Activated naive CD8-positive, alpha-beta T cell treated with anti-CD3 and anti-CD28 coated beads, Interleukin-2, amount 10 ng/mL, durations not matched to agents 7 days and 5 days (primary cell): ENCODE results near the gene PCDHGC5. TPM values are rescaled to one million over a fixed set of nuclear protein-coding genes. Genes with fewer than 3 reads are reported as not detected.

Source experiments
- ATAC-seq: fragments of 150-1000 bp; cut with Tn5 transposase; one replicate; pipeline ENCODE4 v1.10.0; 2021; ENCODE audit warnings: low read depth, moderate library complexity
- POLR2A ChIA-PET: fragments of 350-600 bp; sonication (Branson Sonifier 250); formaldehyde crosslinking; loops from one replicate; lab custom pipeline; 2021; ENCODE audit warnings: antibody characterized with exemption; lab: Charles Lee
- DNase-seq: peaks from one replicate; pipeline ENCODE4 v3.0.0; 2021
- H3K27ac Mint-ChIP-seq: one replicate; pipeline ENCODE4 v1.8.0; 2022; ENCODE audit warnings: mild to moderate bottlenecking, mixed read lengths
- H3K27me3 Mint-ChIP-seq: one replicate; pipeline ENCODE4 v1.8.0; 2022; ENCODE audit warnings: mild to moderate bottlenecking, moderate library complexity, mixed read lengths
- H3K36me3 Mint-ChIP-seq: one replicate; pipeline ENCODE4 v1.8.0; 2021; ENCODE audit warnings: mild to moderate bottlenecking, mixed read lengths
- H3K4me1 Mint-ChIP-seq: one replicate; pipeline ENCODE4 v1.8.0; 2021; ENCODE audit warnings: mixed read lengths
- H3K4me3 Mint-ChIP-seq: one replicate; pipeline ENCODE4 v1.8.0; 2022; ENCODE audit warnings: mild to moderate bottlenecking, moderate library complexity, mixed read lengths
- H3K9me3 Mint-ChIP-seq: one replicate; pipeline ENCODE4 v1.8.0; 2021; ENCODE audit warnings: mixed read lengths
- total RNA-seq, 2 experiments: library from RNA; stranded (reverse); gene quantifications; one replicate each; pipeline ENCODE4 v1.2.3, GENCODE V29; 2021

The PCDHGC5 gene
- total RNA-seq, 2 experiments from 2014 or later: not detected

GRCh38 chr5:141484310-141484640 lies 4.6 kb upstream of the PCDHGC5 start:
- H3K4me3 Mint-ChIP-seq: no peak overlapping the region
- H3K9me3 Mint-ChIP-seq: no peaks in the 10 kb centered on the region
- ATAC-seq (no peak), DNase-seq (no peak)
- H3K27me3 Mint-ChIP-seq: peaks cover 78% of the 10 kb centered on the region
- POLR2A ChIA-PET: no interaction called here
- H3K4me1 Mint-ChIP-seq: no peaks in the 10 kb centered on the region
- no peaks in the 10 kb centered on the region for H3K36me3 Mint-ChIP-seq
- no peak overlapping the region for H3K27ac Mint-ChIP-seq

GRCh38 chr5:141484641-141485311 lies 4.1 kb upstream of the PCDHGC5 start, which contains the start of gene PCDHGC4:
PCDHGC4 (plus strand) TSS chr5:141485030; CDS start chr5:141485174, 144 bp downstream.
- POLR2A ChIA-PET: no interaction called here
- Mint-ChIP-seq H3K27me3 (peaks cover 74% of the 10 kb centered on the region), H3K4me1 (no peaks in the 10 kb centered on the region), H3K9me3 (no peaks in the 10 kb centered on the region), H3K27ac (no peak within 1 kb of the TSS), H3K36me3 (no peaks in the 10 kb centered on the region), H3K4me3 (no peak within 1 kb of the TSS)
- ATAC-seq: no peak
- DNase-seq: no peak

- no peaks in the 10 kb centered on the region for H3K9me3 Mint-ChIP-seq
- no peak overlapping the region for H3K27ac Mint-ChIP-seq
- peaks cover 74% of the 10 kb centered on the region for H3K27me3 Mint-ChIP-seq
- DNase-seq: no peak
- no peak for ATAC-seq
- POLR2A ChIA-PET: no interaction called here
- H3K4me1 Mint-ChIP-seq: no peaks in the 10 kb centered on the region
- no peak overlapping the region for H3K4me3 Mint-ChIP-seq
- no peaks in the 10 kb centered on the region for H3K36me3 Mint-ChIP-seq
Measured at GRCh38 chr5:141485321-141486055, 3.4 kb upstream of the PCDHGC5 start.

- POLR2A ChIA-PET: no interaction called here
- Mint-ChIP-seq H3K9me3 (no peaks in the 10 kb centered on the region), H3K36me3 (no peaks in the 10 kb centered on the region), H3K27ac (no peak overlapping the region), H3K4me3 (no peak overlapping the region), H3K27me3 (peaks cover 80% of the 10 kb centered on the region), H3K4me1 (no peaks in the 10 kb centered on the region)
- no peak for ATAC-seq
- DNase-seq: no peak
Measured at GRCh38 chr5:141486091-141486490, 2.8 kb upstream of the PCDHGC5 start.

- peaks cover 2% of the 10 kb centered on the region for H3K4me1 Mint-ChIP-seq
- peaks cover 78% of the 10 kb centered on the region for H3K27me3 Mint-ChIP-seq
Measured at GRCh38 chr5:141487131-141487530, 1.8 kb upstream of the PCDHGC5 start.

GRCh38 chr5:141489841-141490240 lies 960 bp downstream of the PCDHGC5 start:
- Mint-ChIP-seq H3K36me3 (no peaks in the 10 kb centered on the region), H3K4me1 (peaks cover 4% of the 10 kb centered on the region), H3K27ac (no peak overlapping the region), H3K4me3 (no peak overlapping the region), H3K27me3 (peaks cover 78% of the 10 kb centered on the region), H3K9me3 (no peaks in the 10 kb centered on the region)
- ATAC-seq: no peak
- no peak for DNase-seq
- POLR2A ChIA-PET: no interaction called here

More at GRCh38 chr5:141487131-141487530, 1.8 kb upstream of the PCDHGC5 start:
- Mint-ChIP-seq H3K9me3 (no peaks in the 10 kb centered on the region), H3K27ac (no peak overlapping the region), H3K4me3 (no peak overlapping the region), H3K36me3 (no peaks in the 10 kb centered on the region)
- POLR2A ChIA-PET: no interaction called here
- no peak for DNase-seq
- ATAC-seq: no peak

- no peak for DNase-seq
- H3K27ac Mint-ChIP-seq: no peak overlapping the region
- ATAC-seq: no peak
- no peak overlapping the region for H3K4me3 Mint-ChIP-seq
- no peaks in the 10 kb centered on the region for H3K36me3 Mint-ChIP-seq
- no peaks in the 10 kb centered on the region for H3K9me3 Mint-ChIP-seq
- peaks cover 74% of the 10 kb centered on the region for H3K27me3 Mint-ChIP-seq
- POLR2A ChIA-PET: no interaction called here
- H3K4me1 Mint-ChIP-seq: peaks cover 4% of the 10 kb centered on the region
Measured at GRCh38 chr5:141490271-141490670, 1.4 kb downstream of the PCDHGC5 start.

- DNase-seq: no peak
- Mint-ChIP-seq H3K9me3 (no peaks in the 10 kb centered on the region), H3K4me1 (peaks cover 4% of the 10 kb centered on the region), H3K36me3 (no peaks in the 10 kb centered on the region), H3K4me3 (no peak overlapping the region), H3K27me3 (peaks cover 74% of the 10 kb centered on the region), H3K27ac (no peak overlapping the region)
- POLR2A ChIA-PET: no interaction called here
- ATAC-seq: no peak
Measured at GRCh38 chr5:141490771-141491170, 1.9 kb downstream of the PCDHGC5 start.

GRCh38 chr5:141491323-141492167 lies 2.7 kb downstream of the PCDHGC5 start:
- POLR2A ChIA-PET: no interaction called here
- DNase-seq (no peak), ATAC-seq (no peak)
- Mint-ChIP-seq H3K4me1 (peaks cover 4% of the 10 kb centered on the region), H3K27me3 (peaks cover 69% of the 10 kb centered on the region), H3K9me3 (no peaks in the 10 kb centered on the region), H3K27ac (peak overlapping the region; percentile 35), H3K4me3 (peak overlapping the region; percentile 65), H3K36me3 (no peaks in the 10 kb centered on the region)

GRCh38 chr5:141492168-141492885 lies 3.4 kb downstream of the PCDHGC5 start:
- POLR2A ChIA-PET: no interaction called here
- H3K27me3 Mint-ChIP-seq: peaks cover 66% of the 10 kb centered on the region
- no peaks in the 10 kb centered on the region for H3K36me3 Mint-ChIP-seq
- peak overlapping the region; percentile 35 for H3K27ac Mint-ChIP-seq
- ATAC-seq: peak; percentile 42
- no peak for DNase-seq
- peaks cover 4% of the 10 kb centered on the region for H3K4me1 Mint-ChIP-seq
- H3K4me3 Mint-ChIP-seq: peak overlapping the region; percentile 65
- no peaks in the 10 kb centered on the region for H3K9me3 Mint-ChIP-seq

- DNase-seq (no peak), ATAC-seq (no peak)
- Mint-ChIP-seq H3K27me3 (peaks cover 59% of the 10 kb centered on the region), H3K36me3 (no peaks in the 10 kb centered on the region), H3K4me3 (no peak overlapping the region), H3K4me1 (peaks cover 4% of the 10 kb centered on the region), H3K27ac (no peak overlapping the region), H3K9me3 (no peaks in the 10 kb centered on the region)
- POLR2A ChIA-PET: no interaction called here
Measured at GRCh38 chr5:141493500-141494422, 4.9 kb downstream of the PCDHGC5 start.

- no peak overlapping the region for H3K27ac Mint-ChIP-seq
- no peaks in the 10 kb centered on the region for H3K36me3 Mint-ChIP-seq
- H3K4me1 Mint-ChIP-seq: peaks cover 4% of the 10 kb centered on the region
- POLR2A ChIA-PET: no interaction called here
- H3K4me3 Mint-ChIP-seq: no peak overlapping the region
- H3K9me3 Mint-ChIP-seq: no peaks in the 10 kb centered on the region
- H3K27me3 Mint-ChIP-seq: peaks cover 57% of the 10 kb centered on the region
- no peak for DNase-seq
- ATAC-seq: no peak
Measured at GRCh38 chr5:141494761-141495452, 6.0 kb downstream of the PCDHGC5 start.
